Esophagus mucosa (tissue), 1 donor: Measurements from ENCODE around the gene CLEC1A. TPM values are rescaled to one million over a fixed set of nuclear protein-coding genes. Genes with fewer than 3 reads are reported as not detected.
"Not testable (repeated sequence)": the region's sequence is repeated elsewhere in the genome, so short reads cannot be mapped to it uniquely, and the experiment has no call there.

Experiments used
- ATAC-seq: fragments of 200-7000 bp; cut with Tn5 transposase; one replicate; pipeline ENCODE4 v1.9.1; 2020
- total RNA-seq: library from RNA; stranded (reverse); gene quantifications from one replicate; pipeline ENCODE4 v1.2.4, GENCODE V29; 2023
- donor health status: DM: yes; HTN: yes; CAD: no.

CLEC1A gene
- total RNA-seq, 1 donor from 2014 or later = 0.68 TPM

DNA sequence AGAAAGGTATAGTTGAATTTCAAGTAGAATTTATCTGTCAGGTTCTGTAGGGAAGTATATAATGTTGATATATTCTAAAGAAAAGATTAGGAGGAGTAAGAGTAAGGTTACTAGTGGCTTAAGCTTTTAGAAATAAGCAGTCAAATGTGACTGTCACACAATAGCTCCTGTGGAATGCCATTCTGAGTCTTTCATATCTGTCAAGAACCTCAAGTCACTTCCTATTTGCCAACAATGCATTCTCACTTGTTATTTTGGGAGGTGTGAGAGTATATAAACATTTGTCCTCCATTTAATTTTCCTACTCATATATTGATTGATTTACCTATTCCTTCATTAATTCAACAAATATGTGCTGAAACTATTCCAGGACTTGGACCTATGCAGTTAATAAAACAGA lies 56.6 kb downstream of the CLEC1A start:
- ATAC-seq = no peak

DNA sequence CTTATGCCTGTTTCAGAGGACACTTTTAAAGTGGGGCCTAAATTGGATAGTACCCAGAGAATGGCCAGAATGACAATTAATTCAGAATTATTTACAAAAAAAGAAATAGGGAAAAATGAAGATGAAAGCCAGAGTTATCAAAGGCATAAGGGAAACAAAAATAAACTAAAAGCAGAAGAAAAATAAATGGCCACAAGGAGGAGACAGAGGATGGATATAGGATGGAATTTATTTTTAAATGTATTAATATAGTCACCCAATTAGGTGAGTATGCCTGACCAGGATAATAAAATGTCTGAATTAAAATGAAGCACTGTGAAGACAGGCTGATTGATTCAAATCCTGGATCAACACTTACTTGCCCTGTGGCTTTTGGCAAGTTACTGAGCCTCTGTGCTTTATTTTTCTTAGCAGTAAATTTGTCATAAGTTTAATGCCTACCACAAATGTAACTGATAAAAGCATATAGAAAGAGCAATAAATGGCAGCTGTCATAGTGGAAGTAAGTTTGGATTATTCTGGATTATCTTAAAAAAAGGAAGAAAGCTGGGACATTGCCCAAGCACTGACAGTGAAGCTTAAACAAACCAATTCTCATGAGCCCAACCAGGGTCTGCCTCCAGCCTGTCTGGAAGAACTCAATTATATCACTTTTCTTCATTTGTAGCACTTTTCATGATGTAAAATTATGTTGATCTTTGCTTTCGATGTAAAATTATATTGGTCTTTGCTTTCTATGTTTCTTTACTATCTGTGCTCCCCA lies 64.8 kb downstream of the CLEC1A start:
- peak; percentile 38 for ATAC-seq

DNA sequence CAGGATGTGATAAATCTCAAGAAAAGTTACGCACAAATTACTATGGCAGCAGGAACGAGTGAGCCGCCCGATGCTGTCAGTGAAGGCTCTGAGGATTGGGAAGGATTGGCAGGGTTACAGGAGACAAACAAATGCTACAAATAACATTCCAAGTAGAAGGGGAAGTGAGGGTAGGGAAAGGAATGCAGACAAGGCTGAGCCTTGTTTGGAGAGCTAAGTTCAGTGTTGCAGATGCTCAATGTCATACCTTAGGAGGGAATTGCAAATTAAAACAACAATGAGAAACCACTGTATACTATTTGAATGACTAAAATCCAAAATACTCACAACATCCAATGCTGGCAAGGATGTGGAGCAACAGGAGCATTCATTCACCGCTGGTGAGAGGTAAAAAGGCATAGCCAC lies 67.0 kb downstream of the CLEC1A start:
- ATAC-seq = no peak

DNA sequence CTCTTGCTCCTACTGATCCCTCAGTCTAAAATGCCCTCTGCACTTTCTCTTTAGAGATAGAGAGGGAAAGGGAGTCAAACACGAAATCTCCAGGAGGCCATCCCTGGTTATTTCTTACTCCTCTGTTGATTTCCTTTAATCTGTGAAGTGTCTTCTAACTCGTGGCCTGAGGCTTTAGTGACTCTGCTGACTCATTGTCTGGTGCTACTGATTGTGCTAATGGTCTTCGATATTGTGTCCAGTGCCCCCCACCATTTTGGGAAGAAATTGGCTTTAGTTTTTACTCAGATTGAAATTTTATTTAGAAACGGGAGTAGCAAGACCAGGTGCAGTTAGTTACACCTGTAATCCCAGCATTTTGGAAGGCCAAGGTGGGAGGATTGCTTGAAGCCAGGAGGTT lies 67.5 kb downstream of the CLEC1A start:
- ATAC-seq = no peak

DNA sequence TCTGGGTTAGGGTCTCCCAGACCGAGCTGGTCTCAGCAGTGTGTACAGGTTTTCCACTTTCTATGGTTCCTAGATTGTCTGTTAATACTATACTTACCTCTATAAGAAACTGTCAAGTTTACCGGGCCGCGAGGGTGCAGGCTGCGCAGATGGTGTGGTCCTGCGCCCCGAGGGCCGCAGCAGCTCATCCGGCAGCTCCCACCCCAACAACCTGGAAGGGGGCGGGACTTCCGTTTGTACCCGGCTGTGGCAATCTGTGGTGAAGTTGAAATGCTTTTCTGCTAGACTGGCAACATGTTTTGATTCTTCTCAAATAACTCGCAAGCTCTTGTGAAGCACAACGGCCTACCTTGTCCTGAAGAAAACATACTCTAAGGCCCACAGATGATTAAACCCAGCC lies 68.3 kb downstream of the CLEC1A start, which contains the start of gene CLEC9A:
Gene CLEC9A (plus strand): TSS at position 237 of the 400 bp plus-strand sequence. CDS start 22,006 bp downstream, outside the sequence.
- no peak for ATAC-seq

DNA sequence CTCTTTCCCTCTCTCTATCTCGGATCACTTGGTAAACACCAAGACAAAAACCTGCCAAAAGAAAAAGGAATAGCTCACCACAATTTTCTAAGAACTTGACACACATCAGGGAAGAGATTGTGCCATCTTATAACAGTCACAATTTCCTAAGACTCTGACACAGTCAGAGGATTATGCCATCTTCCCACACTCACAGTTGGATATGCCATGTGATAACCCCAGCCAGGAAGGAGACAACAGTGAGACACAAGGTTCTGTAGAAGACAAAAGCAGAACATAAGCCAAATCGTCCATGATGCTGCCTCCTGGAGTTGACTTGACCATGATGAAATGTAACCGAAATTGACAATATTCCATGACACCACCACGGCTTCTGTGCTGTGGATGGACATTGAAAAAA lies 71.1 kb downstream of the CLEC1A start:
- ATAC-seq = peak; percentile 22

DNA sequence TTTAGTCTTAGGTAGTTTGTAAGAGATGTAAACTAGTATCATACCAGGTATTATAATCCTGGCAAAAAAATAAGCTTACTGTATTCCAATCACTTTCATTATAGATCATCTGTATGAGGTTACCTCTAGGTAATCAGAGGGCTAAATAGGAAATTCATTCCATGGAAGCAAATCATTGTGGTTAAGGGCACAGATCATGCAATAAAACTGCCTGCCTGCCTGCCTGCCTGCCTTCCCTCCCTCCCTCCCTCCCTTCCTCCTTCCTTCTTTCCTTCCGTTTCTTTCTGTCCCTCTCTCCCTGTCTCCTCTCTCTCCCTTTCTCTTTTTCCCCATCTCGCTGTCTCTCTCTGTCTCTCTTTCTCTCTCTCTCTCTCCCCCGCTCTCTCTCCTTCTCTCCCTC lies 71.5 kb downstream of the CLEC1A start:
- ATAC-seq = no peak

DNA sequence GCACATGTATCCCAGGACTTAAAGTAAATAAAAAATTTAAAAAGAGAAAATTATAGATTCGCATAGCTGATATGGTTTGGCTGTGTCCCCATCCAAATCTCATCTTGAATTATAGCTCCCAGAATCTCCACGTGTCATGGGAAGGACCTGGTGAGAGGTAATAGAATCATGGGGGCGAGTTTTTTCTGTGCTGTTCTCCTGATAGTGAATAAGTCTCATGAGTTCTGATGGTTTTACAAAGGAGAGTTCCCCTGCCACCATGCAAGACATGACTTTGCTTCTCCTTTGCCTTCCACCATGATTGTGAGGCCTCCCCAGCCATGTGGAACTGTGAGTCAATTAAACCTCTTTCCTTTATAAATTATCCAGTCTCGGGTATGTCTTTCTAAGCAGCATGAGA lies 72.1 kb downstream of the CLEC1A start:
- not testable (repeated sequence) for ATAC-seq

DNA sequence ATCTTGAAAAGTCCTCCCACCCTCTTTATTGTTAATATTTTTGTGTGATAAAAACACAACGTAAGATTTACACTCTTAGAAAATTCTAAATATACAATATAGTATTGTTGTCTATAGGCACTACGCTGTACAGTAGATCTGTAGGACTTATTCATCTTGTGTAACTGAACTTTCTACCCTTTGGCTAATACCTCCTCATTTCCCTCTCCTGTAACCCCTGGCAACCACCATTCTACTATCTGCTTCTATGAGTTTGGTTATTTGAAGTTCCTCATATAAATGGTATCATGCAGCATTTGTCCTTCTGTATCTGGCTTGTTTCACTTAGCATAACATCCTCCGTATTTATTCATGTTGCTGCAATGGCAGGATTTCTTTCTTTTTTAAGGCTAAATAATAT lies 73.5 kb downstream of the CLEC1A start:
- ATAC-seq = no peak

DNA sequence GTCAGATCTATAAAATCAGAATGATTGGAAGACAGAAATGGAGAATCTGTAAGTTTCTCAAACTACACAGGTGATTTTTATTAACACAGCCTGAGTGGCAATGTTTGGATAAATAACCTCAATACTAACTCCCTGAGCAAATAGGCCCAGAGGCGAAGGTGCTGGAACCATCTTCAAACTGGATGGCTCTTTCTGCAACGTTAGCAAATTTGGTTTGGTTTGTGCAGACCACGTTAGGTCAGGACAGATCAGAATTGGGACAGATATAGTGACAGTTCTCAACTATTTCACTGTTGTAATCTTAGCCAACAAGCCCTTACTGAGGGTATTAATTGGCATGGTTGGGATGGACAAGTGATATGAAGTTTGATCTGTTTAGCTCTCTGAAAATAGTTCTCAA lies 77.4 kb downstream of the CLEC1A start:
- ATAC-seq = no peak

Other genes starting within 250 kb of the CLEC1A start
- 13.0 TPM for gene CLEC2B, start 229.6 kb downstream of the CLEC1A start, total RNA-seq
- not detected for gene KLRF2, start 217.5 kb downstream of the CLEC1A start, total RNA-seq
- not detected for gene CLEC2A, start 166.6 kb downstream of the CLEC1A start, total RNA-seq
- gene CLEC12A, start 127.6 kb downstream of the CLEC1A start, total RNA-seq = 0.36 TPM
- not detected for gene CLEC1B, start 99.9 kb downstream of the CLEC1A start, total RNA-seq
- not detected for gene CLEC12B, start 88.4 kb downstream of the CLEC1A start, total RNA-seq
- not detected for gene CLEC9A, start 68.3 kb downstream of the CLEC1A start, total RNA-seq
- 22.3 TPM for gene CLEC7A, start 31.2 kb upstream of the CLEC1A start, total RNA-seq
- gene OLR1, start 73.1 kb upstream of the CLEC1A start, total RNA-seq = 0.24 TPM
- not detected for gene TMEM52B, start 80.0 kb upstream of the CLEC1A start, total RNA-seq
- 8.1 TPM for gene GABARAPL1, start 113.9 kb upstream of the CLEC1A start, total RNA-seq
- gene KLRD1, start 208.9 kb upstream of the CLEC1A start, total RNA-seq = not detected